ENCODE data around the gene ADAM8.
"Not testable (repeated sequence)": the region's sequence is repeated elsewhere in the genome, so short reads cannot be mapped to it uniquely, and the experiment has no call there.

The ADAM8 gene

GRCh38 chr10:133276435-133277201 is at the start of gene ADAM8:
Gene ADAM8 (minus strand): TSS chr10:133276868. CDS start chr10:133276817, 51 bp downstream.
- H3K36me3 Mint-ChIP-seq (ENCODE audit: low read depth), result no peaks in the 10 kb centered on the region
- H3K4me3 Mint-ChIP-seq, result peak within 1 kb of the TSS; percentile 5
- peak; percentile 84 for DNase-seq
- H3K27ac Mint-ChIP-seq, result no peak within 1 kb of the TSS
- TF ChIP-seq CTCF (IDR thresholded peaks at IDR 0.05), result no peak
- H3K4me1 Mint-ChIP-seq, result peaks cover 35% of the 10 kb centered on the region
- peaks cover 13% of the 10 kb centered on the region for H3K27me3 Mint-ChIP-seq (ENCODE audit: low read depth, poor library complexity)
- H3K9me3 Mint-ChIP-seq, result no peaks in the 10 kb centered on the region

DNA sequence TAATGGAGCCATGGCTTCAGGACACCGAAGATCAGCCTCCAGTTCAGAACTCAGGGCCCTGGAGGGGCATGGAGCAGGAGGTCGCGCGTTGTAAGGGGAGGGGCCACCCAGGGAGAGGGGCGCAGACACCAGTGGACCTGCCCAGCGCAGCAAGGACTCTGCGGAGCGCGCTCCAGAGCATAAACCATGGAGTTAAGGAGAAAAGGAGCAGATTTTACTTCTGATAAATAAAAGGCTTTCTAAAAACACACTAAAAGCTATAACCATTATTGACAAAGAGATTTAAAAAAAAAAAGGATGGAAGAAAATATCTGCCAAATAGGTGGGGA is 49.5 kb upstream of the ADAM8 start:
- Mint-ChIP-seq H3K36me3 (ENCODE audit: low read depth) (no peaks in the 10 kb centered on the region), H3K27ac (no peak overlapping the region), H3K4me1 (peaks cover 21% of the 10 kb centered on the region), H3K27me3 (ENCODE audit: low read depth, poor library complexity) (peaks cover 59% of the 10 kb centered on the region), H3K4me3 (peak overlapping the region; percentile 74), H3K9me3 (peaks cover 10% of the 10 kb centered on the region)
- no peak for DNase-seq
- TF ChIP-seq CTCF (IDR thresholded peaks at IDR 0.05), result no peak

DNA sequence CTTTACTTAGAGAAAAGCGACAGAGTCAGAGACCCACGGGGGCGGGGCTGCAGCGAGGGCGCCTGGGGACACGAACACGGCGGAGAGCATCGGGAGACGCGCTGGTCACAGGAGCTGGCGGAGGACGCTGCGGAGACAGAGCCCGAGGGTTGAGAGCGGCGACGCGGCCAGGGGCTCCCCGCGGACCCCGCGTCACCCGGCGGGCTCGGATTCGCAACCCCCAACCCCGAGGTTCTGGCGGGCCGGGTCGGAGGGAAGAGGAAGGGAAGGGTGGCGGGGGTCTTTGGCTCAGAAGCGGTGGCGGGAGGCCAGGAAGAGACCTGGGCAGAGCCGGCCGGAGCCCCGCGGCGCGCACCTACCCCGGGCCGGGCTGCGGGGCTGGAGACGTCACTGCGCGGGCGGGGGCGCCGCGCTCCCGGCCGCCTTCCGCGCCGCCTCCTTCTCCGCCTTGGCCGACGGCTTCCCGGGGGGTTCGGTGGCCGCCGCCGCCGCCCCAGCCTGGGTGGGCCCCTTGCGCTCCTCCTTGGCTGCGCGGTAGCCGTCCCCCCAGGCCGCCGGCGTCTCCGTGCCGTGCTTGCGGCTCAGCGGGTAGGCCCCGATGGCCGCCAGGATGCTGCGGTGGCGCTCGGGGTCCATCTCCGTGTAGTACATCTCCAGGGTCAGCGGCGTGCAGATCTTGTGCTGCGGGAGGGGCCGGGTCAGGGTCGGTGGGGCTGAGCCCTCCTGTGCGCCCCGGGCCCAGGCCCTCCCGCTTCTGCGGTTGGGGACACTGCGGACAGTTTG is 49.0 kb upstream of the ADAM8 start:
- DNase-seq, result peak; percentile 60
- Mint-ChIP-seq H3K27me3 (ENCODE audit: low read depth, poor library complexity) (peaks cover 59% of the 10 kb centered on the region), H3K4me1 (peaks cover 21% of the 10 kb centered on the region), H3K36me3 (ENCODE audit: low read depth) (no peaks in the 10 kb centered on the region), H3K9me3 (peaks cover 4% of the 10 kb centered on the region), H3K4me3 (peak overlapping the region; percentile 80), H3K27ac (no peak overlapping the region)
- TF ChIP-seq CTCF (IDR thresholded peaks at IDR 0.05), result no peak

DNA sequence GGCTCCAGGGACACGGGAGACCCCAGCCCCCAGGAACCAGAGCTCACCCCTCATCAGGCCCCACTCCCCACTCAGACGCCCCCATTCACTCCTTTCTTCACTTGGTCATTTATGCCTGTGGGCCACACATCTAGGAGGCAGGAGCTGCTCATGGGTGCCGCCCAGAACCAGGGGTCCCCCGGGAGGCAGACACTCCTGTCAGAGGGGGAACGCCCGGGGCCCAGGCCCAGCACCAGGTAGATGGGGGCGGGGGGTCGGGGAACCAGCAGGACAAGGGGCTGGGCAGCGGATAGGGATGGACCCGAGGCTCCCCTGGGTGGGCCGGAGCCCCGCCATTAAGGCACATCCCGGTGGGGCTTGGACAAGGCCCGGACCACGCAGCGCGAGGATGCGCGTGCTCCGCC is 48.2 kb upstream of the ADAM8 start:
- no peak overlapping the region for H3K27ac Mint-ChIP-seq
- DNase-seq, result no peak

GRCh38 chr10:133324198-133324792 is 47.6 kb upstream of the ADAM8 start:
- Mint-ChIP-seq H3K36me3 (ENCODE audit: low read depth) (no peaks in the 10 kb centered on the region), H3K27me3 (ENCODE audit: low read depth, poor library complexity) (peaks cover 56% of the 10 kb centered on the region), H3K4me1 (peaks cover 23% of the 10 kb centered on the region), H3K4me3 (peak overlapping the region; percentile 52), H3K9me3 (peaks cover 5% of the 10 kb centered on the region), H3K27ac (no peak overlapping the region)
- no peak for TF ChIP-seq CTCF (IDR thresholded peaks at IDR 0.05)
- DNase-seq, result peak; percentile 88

More for the DNA sequence above, 48.2 kb upstream of the ADAM8 start:
- Mint-ChIP-seq H3K27me3 (ENCODE audit: low read depth, poor library complexity) (peaks cover 59% of the 10 kb centered on the region), H3K4me1 (peaks cover 21% of the 10 kb centered on the region), H3K4me3 (peak overlapping the region; percentile 44), H3K36me3 (ENCODE audit: low read depth) (no peaks in the 10 kb centered on the region), H3K9me3 (peaks cover 7% of the 10 kb centered on the region)
- no peak for TF ChIP-seq CTCF (IDR thresholded peaks at IDR 0.05)

DNA sequence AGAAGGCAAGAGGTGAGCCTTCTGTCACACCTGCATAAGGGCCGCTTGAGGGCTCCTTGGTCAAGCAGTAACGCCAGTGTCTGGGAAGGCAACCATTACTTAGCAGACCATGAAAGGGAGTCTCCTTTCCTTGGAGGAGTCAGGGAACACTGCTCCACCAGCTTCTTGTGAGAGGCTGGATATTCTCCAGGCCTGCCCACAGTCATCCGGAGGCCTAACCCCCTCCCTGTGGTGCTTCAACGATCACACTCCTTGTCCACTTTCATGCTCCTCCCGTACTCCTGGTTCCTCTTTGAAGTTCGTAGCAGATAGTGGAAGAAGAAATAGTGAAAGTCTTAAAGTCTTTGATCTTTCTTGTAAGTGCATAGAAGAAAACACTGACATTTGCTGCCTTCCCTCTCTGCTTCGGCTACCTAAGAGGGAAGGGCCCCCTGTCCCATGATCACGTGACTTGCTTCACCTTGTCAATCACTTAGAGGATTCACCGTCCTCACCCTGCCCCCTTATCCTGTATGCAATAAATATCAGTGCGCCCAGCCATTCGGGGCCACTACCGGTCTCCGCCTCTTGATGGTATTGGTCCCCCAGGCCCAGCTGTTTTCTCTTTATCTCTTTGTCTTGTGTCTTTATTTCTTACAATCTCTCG is 45.5 kb upstream of the ADAM8 start:
- Mint-ChIP-seq H3K4me1 (peaks cover 19% of the 10 kb centered on the region), H3K27me3 (ENCODE audit: low read depth, poor library complexity) (peaks cover 46% of the 10 kb centered on the region)
- not testable (repeated sequence) for DNase-seq; H3K4me3 Mint-ChIP-seq; H3K27ac Mint-ChIP-seq; H3K9me3 Mint-ChIP-seq; H3K36me3 Mint-ChIP-seq (ENCODE audit: low read depth)

DNA sequence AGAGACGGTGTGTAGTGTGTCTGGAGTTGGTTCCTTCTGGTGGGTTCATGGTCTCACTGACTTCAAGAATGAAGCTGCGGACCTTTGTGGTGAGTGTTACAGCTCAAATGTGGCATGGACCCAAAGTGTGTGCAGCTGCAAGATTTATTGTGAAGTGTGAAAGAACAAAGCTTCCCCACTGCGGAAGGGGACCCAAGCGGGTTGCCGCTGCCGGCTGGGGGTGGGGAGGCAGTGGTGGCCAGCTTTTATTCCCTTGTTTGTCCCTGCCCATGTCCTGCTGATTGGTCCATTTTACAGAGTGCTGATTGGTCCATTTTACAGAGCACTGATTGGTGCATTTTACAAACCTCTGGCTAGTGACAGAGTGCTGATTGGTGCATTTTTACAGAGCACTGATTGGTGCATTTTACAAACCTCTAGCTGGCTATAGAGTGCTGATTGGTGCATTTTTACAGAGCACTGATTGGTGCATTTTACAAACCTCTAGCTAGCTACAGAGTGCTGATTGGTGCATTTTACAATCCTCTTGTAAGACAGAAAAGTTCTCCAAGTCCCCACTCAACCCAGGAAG is 44.3 kb upstream of the ADAM8 start:
- Mint-ChIP-seq H3K4me1 (peaks cover 12% of the 10 kb centered on the region), H3K27me3 (ENCODE audit: low read depth, poor library complexity) (peaks cover 34% of the 10 kb centered on the region)

More for the DNA sequence above, 44.3 kb upstream of the ADAM8 start:
- H3K4me3 Mint-ChIP-seq; H3K36me3 Mint-ChIP-seq (ENCODE audit: low read depth); DNase-seq; H3K9me3 Mint-ChIP-seq; H3K27ac Mint-ChIP-seq: not testable (repeated sequence)
